Measurements from ENCODE around the gene PTPN6.

The PTPN6 gene

GRCh38 chr12:7005311-7005710 lies 54.2 kb downstream of the PTPN6 start:
- Histone ChIP-seq H3K9ac (ENCODE audit: low read depth in 1 of 2, low read length in 2 of 2) (no peak overlapping the region), H3K36me3 (ENCODE audit: control insufficient read depth in 1 of 2, insufficient read depth in 2 of 2, low read length in 2 of 2) (peaks cover 4 to 14% of the 10 kb centered on the region in 2 donors), H3K4me1 (ENCODE audit: control insufficient read depth in 1 of 2, insufficient read depth in 2 of 2, low read length in 2 of 2) (peaks cover 5 to 26% of the 10 kb centered on the region in 2 donors), H3K27ac (ENCODE audit: low read depth, low read length) (no peak overlapping the region), H3K4me3 (ENCODE audit: low read depth in 1 of 2, low read length in 2 of 2) (no peak overlapping the region), H3K27me3 (ENCODE audit: control insufficient read depth in 1 of 2, insufficient read depth in 2 of 2, low read length in 2 of 2) (no peaks in the 10 kb centered on the region), H3K9me3 (ENCODE audit: control insufficient read depth in 1 of 2, low read length in 2 of 2) (no peaks in the 10 kb centered on the region)

DNA sequence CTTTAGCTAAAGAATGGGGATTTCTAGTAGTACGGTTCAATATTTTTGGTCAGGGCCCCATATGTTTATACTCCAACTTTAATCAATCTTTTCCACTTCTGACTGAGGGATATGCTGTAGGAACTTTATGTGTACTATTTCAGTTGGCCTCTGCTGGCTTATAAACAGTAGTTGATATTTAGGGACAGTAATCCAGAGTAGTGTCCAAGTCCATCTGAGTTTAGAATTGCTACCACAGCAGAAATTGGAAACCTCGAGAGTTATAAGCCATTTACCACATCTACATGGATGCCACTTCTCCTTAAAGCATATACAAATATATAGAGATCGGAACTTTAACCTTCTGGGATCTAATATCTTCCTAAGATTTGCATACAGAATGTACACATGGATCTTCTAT lies 55.5 kb downstream of the PTPN6 start:
- Histone ChIP-seq H3K4me1 (ENCODE audit: control insufficient read depth in 1 of 2, insufficient read depth in 2 of 2, low read length in 2 of 2) (peaks cover 5 to 26% of the 10 kb centered on the region in 2 donors), H3K4me3 (ENCODE audit: low read depth in 1 of 2, low read length in 2 of 2) (no peak overlapping the region), H3K9me3 (ENCODE audit: control insufficient read depth in 1 of 2, low read length in 2 of 2) (no peaks in the 10 kb centered on the region), H3K9ac (ENCODE audit: low read depth in 1 of 2, low read length in 2 of 2) (no peak overlapping the region), H3K36me3 (ENCODE audit: control insufficient read depth in 1 of 2, insufficient read depth in 2 of 2, low read length in 2 of 2) (peaks cover 3 to 15% of the 10 kb centered on the region in 2 donors), H3K27me3 (ENCODE audit: control insufficient read depth in 1 of 2, insufficient read depth in 2 of 2, low read length in 2 of 2) (no peaks in the 10 kb centered on the region), H3K27ac (ENCODE audit: low read depth, low read length) (no peak overlapping the region)

DNA sequence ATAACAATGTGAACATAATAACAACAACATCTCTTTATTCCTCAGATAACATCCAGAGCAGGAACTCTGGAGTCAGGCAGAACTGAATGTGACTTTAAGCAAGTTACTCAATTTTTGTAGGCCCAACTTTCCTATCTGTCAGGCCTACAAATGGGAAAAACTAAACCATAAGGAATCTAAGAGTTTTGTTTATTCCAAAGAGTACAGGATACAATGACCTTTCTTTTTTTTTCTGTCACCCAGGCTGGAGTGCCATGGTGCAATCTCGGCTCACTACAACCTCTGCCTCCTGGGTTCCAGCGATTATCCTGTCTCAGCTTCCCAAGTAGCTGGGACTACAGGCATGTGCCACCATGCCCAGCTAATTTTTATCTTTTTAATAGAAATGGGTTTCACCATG lies 57.7 kb downstream of the PTPN6 start:
- Histone ChIP-seq H3K4me1 (ENCODE audit: control insufficient read depth in 1 of 2, insufficient read depth in 2 of 2, low read length in 2 of 2) (peaks cover 19 to 41% of the 10 kb centered on the region in 2 donors), H3K27ac (ENCODE audit: low read depth, low read length) (no peak overlapping the region)

DNA sequence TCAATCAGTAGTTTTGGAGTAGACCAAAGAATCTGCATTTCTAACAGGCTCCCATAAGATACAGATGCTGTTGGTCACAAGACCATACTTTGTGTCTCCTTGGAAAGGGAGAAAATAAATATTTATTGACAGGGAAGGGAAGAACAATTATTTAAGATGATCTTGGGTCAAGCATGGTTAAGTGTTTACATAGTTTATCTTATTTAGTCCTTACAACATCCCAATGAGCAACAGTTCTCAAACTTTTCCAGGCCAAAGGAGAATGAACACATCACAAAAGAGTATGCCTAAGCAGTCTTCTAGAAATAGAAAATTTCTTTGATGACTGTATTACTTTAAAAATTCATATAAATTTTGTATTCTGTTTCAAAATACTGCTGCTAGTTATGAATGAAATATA lies 58.4 kb downstream of the PTPN6 start:
- Histone ChIP-seq H3K9me3 (ENCODE audit: control insufficient read depth in 1 of 2, low read length in 2 of 2) (no peaks in the 10 kb centered on the region), H3K4me1 (ENCODE audit: control insufficient read depth in 1 of 2, insufficient read depth in 2 of 2, low read length in 2 of 2) (peaks cover 20 to 40% of the 10 kb centered on the region in 2 donors), H3K4me3 (ENCODE audit: low read depth in 1 of 2, low read length in 2 of 2) (no peak overlapping the region), H3K9ac (ENCODE audit: low read depth in 1 of 2, low read length in 2 of 2) (no peak overlapping the region), H3K36me3 (ENCODE audit: control insufficient read depth in 1 of 2, insufficient read depth in 2 of 2, low read length in 2 of 2) (peaks cover 17 to 21% of the 10 kb centered on the region in 2 donors), H3K27me3 (ENCODE audit: control insufficient read depth in 1 of 2, insufficient read depth in 2 of 2, low read length in 2 of 2) (no peaks in the 10 kb centered on the region), H3K27ac (ENCODE audit: low read depth, low read length) (no peak overlapping the region)

More for the DNA sequence above, 57.7 kb downstream of the PTPN6 start:
- Histone ChIP-seq H3K27me3 (ENCODE audit: control insufficient read depth in 1 of 2, insufficient read depth in 2 of 2, low read length in 2 of 2) (no peaks in the 10 kb centered on the region), H3K4me3 (ENCODE audit: low read depth in 1 of 2, low read length in 2 of 2) (no peak overlapping the region), H3K9ac (ENCODE audit: low read depth in 1 of 2, low read length in 2 of 2) (no peak overlapping the region), H3K9me3 (ENCODE audit: control insufficient read depth in 1 of 2, low read length in 2 of 2) (no peaks in the 10 kb centered on the region), H3K36me3 (ENCODE audit: control insufficient read depth in 1 of 2, insufficient read depth in 2 of 2, low read length in 2 of 2) (peaks cover 13 to 15% of the 10 kb centered on the region in 2 donors)

Measured in duodenal mucosa (tissue), 2 donors.